ENCODE results near the gene ZDHHC19. TPM values are rescaled to one million over a fixed set of nuclear protein-coding genes. Genes with fewer than 3 reads are reported as not detected.

The ZDHHC19 gene
- total RNA-seq, 1 donor from 2014 or later = not detected

DNA sequence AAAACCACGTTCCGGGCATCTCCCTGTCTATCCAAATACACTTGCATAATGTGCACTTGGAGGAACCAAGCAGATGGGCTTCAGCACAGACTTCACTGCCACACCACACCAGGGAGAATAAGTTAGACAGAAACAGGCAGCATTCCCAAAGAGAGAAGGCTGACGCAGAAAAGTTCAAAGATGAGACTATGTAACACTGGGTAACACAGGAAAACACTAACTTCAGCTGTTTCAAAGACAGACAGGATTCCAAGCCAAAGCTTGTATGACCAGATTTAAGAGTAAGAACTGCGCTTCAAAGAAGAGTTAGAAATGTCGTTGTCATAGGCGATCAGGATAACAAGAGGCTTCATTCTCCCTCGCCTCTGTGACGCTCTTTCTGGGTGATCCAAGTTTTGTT, 25.0 kb upstream of the ZDHHC19 start:
- intact Hi-C loops (cut with DNase I) = no loop called here
- no peak for ATAC-seq
- Histone ChIP-seq H3K4me3 (no peak overlapping the region), H3K27ac (no peak overlapping the region), H3K27me3 (no peaks in the 10 kb centered on the region), H3K9me3 (no peaks in the 10 kb centered on the region), H3K36me3 (peaks cover 48% of the 10 kb centered on the region), H3K4me1 (no peaks in the 10 kb centered on the region)
- TF ChIP-seq, protein P1, sequence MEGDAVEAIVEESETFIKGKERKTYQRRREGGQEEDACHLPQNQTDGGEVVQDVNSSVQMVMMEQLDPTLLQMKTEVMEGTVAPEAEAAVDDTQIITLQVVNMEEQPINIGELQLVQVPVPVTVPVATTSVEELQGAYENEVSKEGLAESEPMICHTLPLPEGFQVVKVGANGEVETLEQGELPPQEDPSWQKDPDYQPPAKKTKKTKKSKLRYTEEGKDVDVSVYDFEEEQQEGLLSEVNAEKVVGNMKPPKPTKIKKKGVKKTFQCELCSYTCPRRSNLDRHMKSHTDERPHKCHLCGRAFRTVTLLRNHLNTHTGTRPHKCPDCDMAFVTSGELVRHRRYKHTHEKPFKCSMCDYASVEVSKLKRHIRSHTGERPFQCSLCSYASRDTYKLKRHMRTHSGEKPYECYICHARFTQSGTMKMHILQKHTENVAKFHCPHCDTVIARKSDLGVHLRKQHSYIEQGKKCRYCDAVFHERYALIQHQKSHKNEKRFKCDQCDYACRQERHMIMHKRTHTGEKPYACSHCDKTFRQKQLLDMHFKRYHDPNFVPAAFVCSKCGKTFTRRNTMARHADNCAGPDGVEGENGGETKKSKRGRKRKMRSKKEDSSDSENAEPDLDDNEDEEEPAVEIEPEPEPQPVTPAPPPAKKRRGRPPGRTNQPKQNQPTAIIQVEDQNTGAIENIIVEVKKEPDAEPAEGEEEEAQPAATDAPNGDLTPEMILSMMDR (IDR thresholded peaks at IDR 0.05) = no peak
- DNase-seq = no peak

- no peaks in the 10 kb centered on the region for H3K4me1 ChIP-seq
- no peak overlapping the region for H3K4me3 ChIP-seq
- DNase-seq (no peak), ATAC-seq (no peak)
- H3K27ac ChIP-seq = no peak overlapping the region
- peaks cover 42% of the 10 kb centered on the region for H3K36me3 ChIP-seq
- no peaks in the 10 kb centered on the region for H3K27me3 ChIP-seq
- no peaks in the 10 kb centered on the region for H3K9me3 ChIP-seq
- TF ChIP-seq, protein P1 (IDR thresholded peaks at IDR 0.05) = no peak
- intact Hi-C loops (cut with DNase I) = no loop called here
Observed at GRCh38 chr3:196235452-196236122, 24.4 kb upstream of the ZDHHC19 start.

DNA sequence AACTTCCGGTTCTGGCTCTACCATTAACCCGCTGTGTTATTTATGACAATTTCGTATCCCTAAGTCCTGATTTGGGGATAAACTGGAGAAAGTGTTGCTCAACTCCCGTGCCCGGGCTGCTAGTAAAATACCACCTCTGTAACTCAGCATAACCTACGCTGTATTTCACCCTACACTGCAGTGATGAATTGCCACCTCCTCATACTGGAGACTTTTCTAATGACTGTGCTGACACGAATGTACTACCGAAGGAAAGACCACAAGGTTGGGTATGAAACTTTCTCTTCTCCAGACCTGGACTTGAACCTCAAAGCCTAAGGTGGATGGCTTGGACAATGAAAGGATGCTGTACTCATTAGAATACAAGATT, 21.7 kb upstream of the ZDHHC19 start:
- Histone ChIP-seq H3K4me3 (no peak overlapping the region), H3K27me3 (no peaks in the 10 kb centered on the region), H3K27ac (no peak overlapping the region), H3K36me3 (peaks cover 14% of the 10 kb centered on the region), H3K9me3 (no peaks in the 10 kb centered on the region), H3K4me1 (no peaks in the 10 kb centered on the region)
- ATAC-seq (no peak), DNase-seq (no peak)
- intact Hi-C loops (cut with DNase I) = no loop called here
- TF ChIP-seq, protein P1 (IDR thresholded peaks at IDR 0.05) = no peak

DNA sequence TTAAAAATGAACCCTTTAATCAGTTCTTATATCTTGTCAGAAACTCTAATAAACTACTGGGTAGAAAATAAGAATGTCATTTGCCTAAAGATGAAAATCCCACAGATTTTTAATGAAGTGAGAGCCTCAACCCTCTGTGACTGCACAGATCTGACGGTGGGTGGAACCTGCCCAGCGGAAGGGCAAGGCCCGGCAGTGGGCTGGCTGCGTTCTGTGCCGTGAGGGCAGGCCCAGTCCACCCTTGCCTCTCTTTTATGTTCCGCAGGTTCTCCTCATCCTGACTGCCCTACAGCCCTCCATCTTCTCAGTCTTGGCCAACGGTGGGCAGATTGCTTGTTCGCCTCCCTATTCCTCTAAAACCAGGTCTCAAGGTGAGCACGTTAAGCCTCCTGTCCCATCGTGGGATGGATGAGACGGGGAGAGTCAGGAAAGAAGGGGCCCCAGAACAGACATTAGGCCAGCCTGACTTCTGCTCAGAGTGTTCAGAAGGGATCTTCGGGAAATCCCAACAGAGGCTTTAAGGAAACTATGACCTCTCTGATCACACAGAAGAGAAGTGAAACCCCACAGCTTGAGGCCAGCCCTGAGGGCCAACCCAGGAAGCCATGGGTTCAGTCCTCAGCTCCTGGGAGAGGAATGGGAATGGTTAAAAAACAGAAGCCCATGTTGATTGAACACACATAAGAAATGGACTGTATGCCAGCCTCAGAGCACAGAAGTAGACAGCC, 21.1 kb upstream of the ZDHHC19 start:
- peaks cover 9% of the 10 kb centered on the region for H3K36me3 ChIP-seq
- no peak overlapping the region for H3K27ac ChIP-seq
- H3K9me3 ChIP-seq = no peaks in the 10 kb centered on the region
- DNase-seq = no peak
- H3K4me3 ChIP-seq = no peak overlapping the region
- TF ChIP-seq, protein P1 (IDR thresholded peaks at IDR 0.05) = no peak
- peak; percentile 49 for ATAC-seq
- H3K4me1 ChIP-seq = no peaks in the 10 kb centered on the region
- H3K27me3 ChIP-seq = no peaks in the 10 kb centered on the region
- intact Hi-C loops (cut with DNase I) = no loop called here

- no peak overlapping the region for H3K27ac ChIP-seq
- no peaks in the 10 kb centered on the region for H3K9me3 ChIP-seq
- H3K4me1 ChIP-seq = no peaks in the 10 kb centered on the region
- TF ChIP-seq, protein P1 (IDR thresholded peaks at IDR 0.05) = no peak
- no peaks in the 10 kb centered on the region for H3K36me3 ChIP-seq
- no peaks in the 10 kb centered on the region for H3K27me3 ChIP-seq
- no peak for DNase-seq
- peak; percentile 39 for ATAC-seq
- intact Hi-C loops (cut with DNase I) = no loop called here
- no peak overlapping the region for H3K4me3 ChIP-seq
Observed at GRCh38 chr3:196227629-196228493, 16.7 kb upstream of the ZDHHC19 start.

Measured in upper lobe of right lung (tissue), 1 donor.